GM18526 (cell line): ENCODE data around the gene C19orf25.
A peak's percentile ranks its signal among the peaks of the same experiment; 100 is the strongest.

Experiments
- POLR2A ChIP-seq: IDR thresholded peaks from 3 replicates; pipeline ENCODE4 v1.6.1; 2011; ENCODE audit not compliant: insufficient read length; ENCODE audit errors: extremely low read depth

The C19orf25 gene

DNA sequence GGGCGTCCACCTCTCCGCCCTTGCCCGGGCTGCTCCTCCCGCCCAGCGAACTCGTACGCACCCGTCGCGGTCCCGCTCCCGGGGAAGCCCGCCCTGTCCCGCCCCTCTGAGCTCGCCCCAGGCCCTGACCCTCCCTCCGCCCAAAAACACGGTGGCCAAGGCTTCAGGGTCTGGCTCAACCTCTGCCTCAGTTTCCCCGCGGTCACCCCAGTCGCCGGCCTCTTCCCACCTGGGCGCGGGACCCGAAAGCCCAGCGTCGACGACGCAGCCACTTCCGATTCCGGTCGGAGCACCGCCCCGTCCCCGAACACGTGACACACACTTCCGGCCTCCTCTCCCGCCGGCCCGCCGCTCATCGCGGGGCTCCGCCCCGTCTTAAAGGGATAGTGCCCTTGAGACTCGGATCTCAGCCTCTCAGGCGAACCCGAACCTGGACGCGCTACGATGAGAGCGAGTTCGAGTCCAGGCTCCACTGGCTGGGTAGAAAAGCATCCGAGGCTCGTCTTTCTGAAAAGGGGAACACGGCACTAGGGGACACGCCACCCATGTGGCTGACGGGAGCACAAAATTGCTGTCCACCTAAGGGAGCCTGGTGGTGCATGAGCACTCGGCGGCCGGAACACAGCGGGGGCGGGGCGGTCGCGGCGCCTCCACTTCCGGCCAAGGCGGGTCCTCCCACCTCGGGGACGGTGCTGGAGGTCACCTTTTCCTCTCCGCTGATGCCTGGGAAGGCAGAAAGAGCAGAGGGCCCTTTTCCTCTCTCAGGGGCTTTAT, at the start of gene C19orf25:
Gene C19orf25 (minus strand): TSS at position 282 of the 774 bp plus-strand sequence. CDS start 312 bp downstream, outside the sequence.
- TF ChIP-seq POLR2A = peak; percentile 92

DNA sequence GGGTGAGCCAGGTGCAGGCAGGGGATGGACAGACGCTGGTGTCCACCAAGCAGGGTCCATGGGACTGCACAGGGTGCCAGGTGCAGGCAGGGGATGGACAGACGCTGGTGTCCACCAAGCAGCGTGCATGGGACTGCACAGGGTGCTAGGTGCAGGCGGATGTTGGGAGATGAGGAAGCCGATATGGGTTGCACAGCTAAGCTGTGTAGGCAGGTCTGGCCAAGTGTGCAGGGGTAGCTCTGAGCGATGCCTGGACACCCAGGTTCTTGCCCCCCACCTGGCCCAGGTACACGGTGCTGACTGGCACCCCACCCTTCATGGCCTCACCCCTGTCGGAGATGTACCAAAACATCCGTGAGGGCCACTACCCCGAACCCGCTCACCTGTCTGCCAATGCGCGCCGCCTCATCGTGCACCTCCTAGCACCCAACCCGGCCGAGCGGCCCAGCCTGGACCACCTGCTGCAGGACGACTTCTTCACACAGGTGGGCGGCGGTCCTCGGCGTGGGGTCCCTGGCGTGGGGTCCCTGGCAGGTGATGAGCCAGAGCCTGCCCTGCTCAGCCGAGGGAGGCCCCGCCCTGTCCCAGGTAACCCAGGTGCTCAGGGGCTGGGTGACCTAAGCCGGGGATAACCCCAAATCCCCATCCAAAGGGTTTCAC, 48.8 kb upstream of the C19orf25 start:
- TF ChIP-seq POLR2A = no peak

DNA sequence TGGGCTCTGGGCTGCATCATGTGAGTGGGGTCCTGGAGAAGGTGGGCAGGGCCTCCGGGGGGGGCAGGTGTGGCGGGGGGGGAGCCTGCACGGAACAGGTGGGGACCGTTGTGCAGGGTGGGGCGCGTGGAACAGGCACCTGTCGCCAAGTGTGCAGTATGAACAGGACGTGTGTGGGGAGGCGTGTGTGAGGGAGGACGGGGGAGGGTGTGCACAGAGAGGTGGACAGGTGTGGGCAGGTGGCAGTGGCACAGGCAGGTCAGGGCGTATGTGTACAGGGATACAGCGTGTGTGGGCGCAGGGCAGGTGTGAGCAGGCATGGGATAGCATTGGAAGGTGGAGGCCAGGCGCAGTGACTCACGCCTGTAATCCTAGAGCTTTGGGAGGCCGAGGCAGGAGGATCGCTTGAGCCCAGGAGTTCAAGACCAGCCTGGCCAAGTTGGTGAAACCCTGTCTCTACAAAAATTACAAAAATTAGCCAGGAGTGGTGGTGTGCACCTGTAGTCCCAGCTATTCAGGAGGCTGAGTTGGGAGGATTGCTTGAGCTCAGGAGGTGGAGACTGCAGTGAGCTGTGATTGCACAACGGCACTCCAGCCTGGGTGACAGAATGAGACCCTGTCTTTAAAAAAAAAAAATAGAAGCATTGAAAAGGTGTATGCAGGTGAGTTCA, 48.1 kb upstream of the C19orf25 start:
- no peak for TF ChIP-seq POLR2A

DNA sequence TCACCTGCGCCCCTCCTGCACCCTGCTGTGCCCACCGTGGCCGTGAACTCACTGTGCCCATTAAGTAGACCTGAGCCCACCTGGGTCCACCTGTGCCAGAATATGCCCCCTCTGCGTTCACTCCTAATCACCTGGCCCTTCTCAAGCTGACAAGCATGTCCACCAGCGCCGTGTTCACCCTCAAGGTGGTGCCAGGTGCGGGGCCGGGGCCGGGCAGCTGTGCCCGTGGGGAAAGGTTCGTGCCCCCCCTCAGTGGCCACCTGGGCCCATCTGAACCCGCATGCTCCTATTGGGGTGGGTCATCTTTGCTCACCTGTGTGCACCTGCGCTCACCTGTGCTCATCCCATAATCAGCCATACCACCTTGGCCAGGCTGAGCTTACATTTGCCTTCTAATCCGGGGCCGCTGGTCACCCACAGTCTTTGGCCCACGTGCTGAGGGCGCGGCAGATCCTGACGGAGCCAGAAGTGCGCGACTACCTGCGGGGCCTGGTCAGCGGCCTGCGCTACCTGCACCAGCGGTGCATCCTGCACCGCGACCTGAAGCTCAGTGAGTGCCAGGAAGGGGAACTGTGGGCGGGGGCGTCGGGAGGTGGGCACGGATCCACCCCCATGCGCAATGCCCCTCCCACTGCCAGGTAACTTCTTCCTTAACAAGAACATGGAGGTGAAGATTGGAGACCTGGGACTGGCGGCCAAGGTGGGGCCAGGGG, 47.2 kb upstream of the C19orf25 start:
- no peak for TF ChIP-seq POLR2A

DNA sequence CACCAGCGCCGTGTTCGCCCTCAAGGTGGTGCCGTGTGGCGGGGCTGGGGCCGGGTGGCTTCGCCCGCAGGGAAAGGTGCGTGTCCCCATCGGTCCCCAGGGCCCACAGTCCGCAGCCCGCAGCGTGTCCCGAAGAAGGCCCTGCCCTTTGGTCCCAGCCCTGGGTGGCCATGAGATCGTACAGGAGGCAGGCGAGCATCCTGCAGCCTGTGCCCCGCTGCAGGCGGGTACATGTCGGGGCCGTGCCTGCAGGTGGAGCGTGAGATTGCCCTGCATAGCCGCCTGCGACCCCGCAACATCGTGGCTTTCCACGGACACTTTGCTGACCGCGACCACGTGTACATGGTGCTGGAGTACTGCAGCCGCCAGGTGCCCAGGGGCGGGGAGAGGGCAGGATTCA, 46.3 kb upstream of the C19orf25 start:
- no peak for TF ChIP-seq POLR2A

DNA sequence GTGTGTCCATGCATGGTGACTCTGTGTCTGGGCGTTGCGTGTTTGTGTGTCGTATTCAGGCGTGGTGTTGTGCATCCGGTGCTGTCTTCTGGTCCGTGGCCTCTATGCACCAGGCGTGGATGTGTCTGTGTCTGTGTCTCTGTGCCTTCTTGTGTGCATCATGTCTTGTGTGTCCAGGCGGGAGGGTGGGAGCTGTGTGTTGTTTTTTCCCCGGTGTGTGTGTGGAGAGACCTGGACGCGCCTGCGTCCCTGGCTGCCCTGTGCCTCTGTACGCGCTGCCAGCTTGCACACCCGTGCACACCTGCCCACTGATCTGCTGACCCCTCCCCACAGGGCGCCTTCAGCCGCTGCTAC, 45.9 kb upstream of the C19orf25 start:
- TF ChIP-seq POLR2A = no peak

DNA sequence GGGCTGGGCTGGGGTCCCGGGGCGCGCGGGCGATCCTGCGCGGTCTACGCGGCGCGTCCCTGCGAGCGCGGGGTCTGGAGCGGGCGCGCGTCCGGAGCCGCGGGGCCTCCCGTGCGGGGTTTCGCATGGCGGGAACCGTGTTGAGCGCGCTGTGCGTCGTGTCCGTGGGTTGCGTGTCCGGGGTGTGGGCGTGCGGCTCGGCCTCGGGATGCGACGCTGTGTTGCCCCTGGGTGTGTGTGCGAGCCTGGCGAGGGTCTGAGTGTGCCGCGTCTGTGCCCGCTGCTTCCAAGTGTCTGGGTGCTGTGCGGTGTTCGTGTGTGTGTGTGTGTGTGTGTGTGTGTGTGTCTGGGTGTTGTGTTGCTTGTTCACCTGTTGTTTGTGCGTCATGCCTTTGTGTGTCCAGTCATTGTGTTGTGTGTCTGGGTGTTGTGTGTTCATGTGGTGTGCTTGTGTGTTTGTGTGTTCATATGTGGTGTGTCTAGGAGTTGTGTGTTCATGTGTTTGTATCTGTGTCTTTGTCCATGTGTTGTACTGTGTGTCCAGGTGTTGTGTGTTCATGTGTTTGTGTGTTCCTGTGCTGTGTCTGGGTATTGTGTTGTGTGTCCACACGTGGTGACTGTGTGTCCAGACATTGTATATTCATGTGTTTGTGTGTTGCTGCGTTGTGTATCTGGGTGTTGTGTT, 45.4 kb upstream of the C19orf25 start:
- no peak for TF ChIP-seq POLR2A

DNA sequence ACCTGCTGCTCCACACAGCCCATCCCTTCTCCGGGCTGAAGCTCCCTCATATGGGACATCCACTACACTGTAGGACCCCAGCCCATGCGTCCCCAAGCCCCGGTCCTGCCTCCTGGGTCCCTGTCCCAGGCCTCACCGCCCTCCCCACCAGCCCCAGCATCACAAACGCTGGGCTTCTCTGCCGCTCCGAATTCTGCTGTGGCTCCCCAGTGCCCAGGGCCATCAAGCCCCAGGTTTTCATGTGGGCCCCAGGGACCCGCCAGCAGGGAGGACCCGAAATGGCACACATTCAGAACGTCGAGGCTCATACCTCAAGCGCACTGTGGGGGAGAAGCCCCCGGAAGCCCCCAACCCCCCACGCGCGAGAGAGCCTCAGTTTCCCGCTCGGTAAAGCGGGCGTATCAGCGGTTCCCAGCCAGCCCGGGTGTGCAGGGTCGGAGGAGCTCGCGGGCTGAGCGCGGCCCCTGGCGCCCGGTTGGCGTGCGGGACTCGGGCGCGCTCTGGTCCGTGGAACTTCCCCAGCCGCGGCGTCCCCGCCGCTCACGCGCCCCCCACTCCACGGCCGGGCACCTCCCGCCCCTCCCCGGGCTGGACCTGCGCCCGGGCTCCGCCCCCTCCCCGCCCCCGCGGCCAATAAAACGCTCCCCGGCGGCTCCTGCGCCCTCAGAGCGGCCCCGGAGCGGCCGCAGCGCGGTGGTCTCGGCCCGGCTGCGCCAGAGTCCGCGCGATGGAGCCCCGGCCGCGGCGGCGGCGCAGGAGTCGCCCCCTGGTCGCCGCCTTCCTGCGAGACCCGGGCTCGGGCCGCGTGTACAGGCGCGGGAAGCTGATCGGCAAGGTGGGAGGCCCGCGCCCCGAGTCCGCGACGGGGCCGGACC, 44.6 kb upstream of the C19orf25 start, which contains the start of gene PLK5:
Gene PLK5 (plus strand): TSS at position 666 of the 875 bp plus-strand sequence. CDS start 2,920 bp downstream, outside the sequence.
- no peak for TF ChIP-seq POLR2A

DNA sequence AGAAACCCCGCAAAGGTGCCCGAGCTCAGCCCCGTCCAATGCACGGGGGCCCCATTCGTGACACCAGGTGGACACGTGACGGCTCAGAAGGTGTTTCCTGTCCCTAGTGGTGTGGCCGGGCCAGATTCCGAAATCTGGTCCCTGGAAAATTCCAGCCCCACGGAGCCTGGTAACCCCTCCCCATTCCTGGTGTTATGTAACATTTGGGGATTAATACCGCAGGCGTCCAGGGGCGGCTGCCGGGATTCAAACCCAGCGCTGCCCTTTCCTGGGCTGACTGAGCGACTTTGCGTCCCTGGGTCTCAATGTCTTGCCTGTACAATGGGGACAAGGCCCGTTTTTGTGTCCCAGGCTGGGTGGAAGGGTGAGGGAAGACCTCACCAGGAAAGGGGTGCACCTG, 43.8 kb upstream of the C19orf25 start:
- TF ChIP-seq POLR2A = no peak

DNA sequence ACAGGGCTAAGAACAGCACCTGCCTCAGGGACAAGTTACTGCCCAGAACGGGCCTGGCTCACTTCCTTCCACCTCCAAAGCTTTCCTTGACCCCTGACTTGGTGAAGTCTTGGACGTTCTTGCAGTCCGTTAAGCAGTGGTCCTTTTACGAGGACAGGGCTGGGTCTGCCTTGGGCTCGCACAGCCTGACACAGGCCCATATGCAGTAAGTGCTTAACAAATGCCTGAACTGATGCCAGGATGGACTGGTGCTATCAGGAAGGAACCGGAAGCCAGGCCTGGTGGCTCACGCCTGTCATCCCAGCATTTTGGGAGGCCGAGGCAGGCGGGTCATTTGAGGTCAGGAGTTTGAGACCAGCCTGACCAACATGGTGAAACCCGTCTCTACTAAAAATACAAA, 43.0 kb upstream of the C19orf25 start:
- no peak for TF ChIP-seq POLR2A

DNA sequence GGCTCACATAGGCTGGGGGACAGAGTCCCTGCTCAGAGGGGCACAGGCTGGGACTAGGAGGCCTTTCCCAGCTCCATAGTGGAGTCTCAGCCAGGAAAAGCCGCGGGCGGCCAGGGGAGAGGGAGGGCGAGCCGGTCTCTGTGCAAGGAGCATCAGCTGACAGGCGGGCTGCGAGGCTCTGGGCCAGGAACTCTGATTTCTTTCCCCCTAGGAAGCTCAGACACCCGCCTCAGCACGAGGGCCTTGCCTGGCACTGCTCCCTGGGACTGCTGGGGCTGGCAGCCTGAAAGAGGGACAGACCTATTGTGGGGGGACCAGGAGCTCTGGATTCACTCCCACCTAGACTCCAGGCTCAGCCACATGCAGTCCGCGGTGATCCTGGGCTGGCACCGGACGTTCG, 42.6 kb upstream of the C19orf25 start:
- TF ChIP-seq POLR2A = no peak

DNA sequence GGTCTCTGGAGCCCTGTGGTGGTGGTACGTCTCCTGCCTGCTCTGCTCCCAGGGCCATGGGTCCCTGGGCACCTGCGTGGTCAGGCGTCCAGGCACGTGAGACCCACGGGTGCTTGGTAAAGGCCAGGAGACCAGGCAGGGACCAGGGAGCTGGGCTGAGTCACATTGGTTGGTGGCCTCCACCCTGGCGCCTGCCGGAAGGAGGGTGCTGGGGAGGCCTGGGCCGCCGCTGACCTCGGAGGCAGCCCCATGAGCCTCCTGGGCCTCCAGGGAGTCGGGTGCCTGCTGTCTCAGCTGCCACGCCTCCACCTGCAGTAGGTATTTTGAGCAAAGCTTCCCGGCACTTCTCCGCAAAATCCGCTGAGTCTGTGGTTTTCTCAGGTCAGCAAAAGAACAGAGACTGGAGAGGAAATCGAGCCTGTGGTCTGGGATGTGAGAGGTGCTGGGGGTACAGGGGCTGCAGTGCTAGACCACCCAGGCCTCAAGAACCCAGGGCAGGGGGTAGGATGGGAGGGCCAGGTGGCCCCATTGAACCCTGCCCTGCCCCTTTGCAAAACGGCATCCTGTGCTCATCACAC, 41.3 kb upstream of the C19orf25 start:
- no peak for TF ChIP-seq POLR2A

DNA sequence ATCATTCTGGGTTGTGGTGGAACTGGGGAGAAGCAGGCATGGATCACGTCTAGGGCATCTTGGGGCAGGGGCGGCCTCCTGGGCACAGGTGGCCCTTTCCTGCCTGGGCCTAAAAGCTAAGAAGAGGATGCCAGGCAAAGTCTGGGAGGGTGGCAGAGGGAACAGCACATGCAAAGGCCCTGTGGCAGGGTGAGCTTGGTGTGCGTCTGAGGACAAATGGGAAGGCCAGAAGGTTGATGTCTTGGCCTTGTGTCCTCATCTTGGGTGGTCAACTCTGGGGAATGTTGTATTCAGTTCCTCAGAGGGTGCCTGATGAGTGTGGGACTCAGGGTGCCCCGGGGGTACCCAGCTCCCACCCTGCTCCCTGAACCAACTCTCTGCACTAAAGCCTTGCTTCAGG, 39.5 kb upstream of the C19orf25 start:
- TF ChIP-seq POLR2A = no peak

DNA sequence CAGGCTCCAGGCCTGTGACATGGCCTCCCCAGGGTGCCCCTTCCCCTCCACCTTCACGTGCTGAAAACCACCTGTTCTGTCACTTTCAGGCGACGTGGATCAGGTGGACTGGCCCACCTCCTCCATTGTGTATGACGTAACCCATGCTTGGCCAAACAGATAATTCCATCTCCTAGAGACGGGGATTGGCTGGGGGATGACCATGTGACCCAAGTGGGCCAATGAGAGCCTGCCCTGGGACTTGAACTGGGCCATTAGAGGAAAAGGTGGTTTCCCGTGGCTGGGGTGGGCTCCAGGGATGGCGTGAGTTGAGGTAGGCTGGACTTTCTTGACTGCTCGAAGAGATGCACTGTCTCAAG, 37.4 kb upstream of the C19orf25 start:
- TF ChIP-seq POLR2A = no peak
